Measurements from ENCODE around the gene KCNIP1. TPM values are rescaled to one million over a fixed set of nuclear protein-coding genes. Genes with fewer than 3 reads are reported as not detected.
"Not testable (repeated sequence)": the region's sequence is repeated elsewhere in the genome, so short reads cannot be mapped to it uniquely, and the experiment has no call there.

Gene KCNIP1
- total RNA-seq, 8 experiments from 2014 or later, result 0.80 to 35.0 (median 14.5) TPM; not detected in 2

GRCh38 chr5:170752257-170753215 is 248.7 kb downstream of the KCNIP1 start:
- Histone ChIP-seq H3K27ac (no peak overlapping the region), H3K4me3 (no peak overlapping the region), H3K4me1 (replicated peaks in 1 of 2) (peaks cover 10 to 16% of the 10 kb centered on the region in 2 donors)
- peak in 2 of 8 experiments; percentile 39 to 77 for ATAC-seq (replicated peaks in 6 of 8)
- in situ Hi-C loops (cut with MboI; ENCODE audit: low pct_unique_long_range_greater_than_20kb in 2 of 9, low sequenced_read_pairs in 9 of 9, unreplicated experiment in 9 of 9), result no loop called here
- 20 to 83% (median 72%) methylated on average over 1 to 5 of the region's 10 CpGs; no CpG with 5 or more reads in 2 of the 10 experiments for WGBS, 10 experiments

DNA sequence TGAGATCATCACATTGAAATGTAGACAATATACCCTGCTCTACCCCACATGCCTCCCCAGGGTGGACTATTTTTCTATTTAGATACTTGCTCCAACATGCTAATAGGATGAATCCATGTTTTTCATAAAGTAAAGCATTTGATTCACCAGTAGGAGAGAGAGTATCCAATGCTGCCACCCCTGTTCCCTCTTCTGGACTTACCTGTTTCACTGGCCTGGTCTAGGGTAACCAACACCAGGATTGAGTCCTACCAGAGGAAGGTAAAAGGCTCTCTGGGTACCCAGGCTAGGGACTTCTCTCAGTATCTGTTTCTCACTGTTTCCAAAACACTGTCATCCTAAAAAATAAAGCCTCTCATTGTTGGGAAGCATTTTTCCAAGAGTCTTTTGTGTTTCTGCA is 249.5 kb downstream of the KCNIP1 start:
- no peak overlapping the region for H3K4me3 ChIP-seq
- peaks cover 10 to 12% of the 10 kb centered on the region in 2 donors for H3K4me1 ChIP-seq (replicated peaks in 1 of 2)
- H3K27ac ChIP-seq, result no peak overlapping the region
- no peak for ATAC-seq (replicated peaks in 6 of 8)
- in situ Hi-C loops (cut with MboI; ENCODE audit: low pct_unique_long_range_greater_than_20kb in 2 of 9, low sequenced_read_pairs in 9 of 9, unreplicated experiment in 9 of 9), result no loop called here

DNA sequence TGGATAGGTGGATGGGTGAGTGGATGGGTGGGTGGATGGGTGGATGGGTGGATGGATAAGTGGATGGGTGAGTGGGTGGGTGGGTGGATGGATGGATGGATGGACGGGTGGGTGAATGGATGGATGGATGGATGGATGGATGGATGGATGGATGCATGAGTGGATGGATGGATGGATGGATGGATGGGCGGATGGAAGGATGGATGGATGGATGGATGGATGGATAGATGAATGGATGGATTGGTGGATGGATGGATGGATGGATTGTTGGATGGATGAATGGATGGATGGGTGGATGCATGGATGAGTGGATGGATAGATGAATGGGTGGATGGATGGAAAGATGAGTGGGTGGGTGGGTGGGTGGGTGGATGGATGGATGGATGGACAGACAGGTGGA is 250.7 kb downstream of the KCNIP1 start:
- ATAC-seq (replicated peaks in 6 of 8); H3K4me3 ChIP-seq; H3K4me1 ChIP-seq (replicated peaks in 1 of 2); in situ Hi-C loops (cut with MboI; ENCODE audit: low pct_unique_long_range_greater_than_20kb in 2 of 9, low sequenced_read_pairs in 9 of 9, unreplicated experiment in 9 of 9); H3K27ac ChIP-seq: not testable (repeated sequence)
- WGBS, 10 experiments, result 0% methylated on average over 1 of the region's 2 CpGs; no CpG with 5 or more reads in 9 of the 10 experiments

- in situ Hi-C loops (cut with MboI; ENCODE audit: low pct_unique_long_range_greater_than_20kb in 2 of 9, low sequenced_read_pairs in 9 of 9, unreplicated experiment in 9 of 9), result no loop called here
These were observed 252.0 kb downstream of the KCNIP1 start for GRCh38 chr5:170755679-170756456.

GRCh38 chr5:170756691-170757090 is 252.9 kb downstream of the KCNIP1 start:
- whole genome bisulfite sequencing, 10 experiments, result 37 to 94% (median 80%) methylated on average over 2 to 7 of the region's 8 CpGs
- in situ Hi-C loops (cut with MboI; ENCODE audit: low pct_unique_long_range_greater_than_20kb in 2 of 9, low sequenced_read_pairs in 9 of 9, unreplicated experiment in 9 of 9), result no loop called here
- H3K4me3 ChIP-seq, result no peak overlapping the region
- ATAC-seq (replicated peaks in 6 of 8), result no peak
- no peaks in the 10 kb centered on the region for H3K4me1 ChIP-seq (replicated peaks in 1 of 2)
- no peak overlapping the region for H3K27ac ChIP-seq

More at GRCh38 chr5:170755679-170756456, 252.0 kb downstream of the KCNIP1 start:
- H3K27ac ChIP-seq, result no peak overlapping the region
- no peak overlapping the region for H3K4me3 ChIP-seq
- H3K4me1 ChIP-seq (replicated peaks in 1 of 2), result no peaks in the 10 kb centered on the region
- peak in 2 of 8 experiments; percentile 23 to 28 for ATAC-seq (replicated peaks in 6 of 8)
- WGBS, 10 experiments, result 45 to 100% (median 69%) methylated on average over 2 to 7 of the region's 7 CpGs; no CpG with 5 or more reads in 2 of the 10 experiments

DNA sequence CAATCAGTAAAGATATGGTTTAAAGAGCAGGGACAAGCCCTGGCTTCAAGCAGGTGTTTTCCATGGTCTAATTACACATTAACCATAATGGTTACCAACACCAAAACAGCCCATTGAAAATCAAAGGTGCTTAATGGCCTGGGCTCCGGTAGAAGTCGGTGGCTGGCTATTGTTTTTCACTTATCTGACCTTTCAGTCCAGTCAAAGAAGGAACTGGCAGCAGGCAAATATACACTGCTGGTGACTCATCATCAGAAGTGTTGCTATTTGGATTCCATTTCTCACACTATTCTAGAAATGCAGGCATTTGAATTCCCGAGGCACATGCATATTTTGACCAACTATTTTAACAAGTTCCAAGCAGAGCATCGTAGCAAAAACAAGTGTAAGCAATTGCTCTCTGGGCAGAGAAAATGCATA is 253.4 kb downstream of the KCNIP1 start:
- H3K4me1 ChIP-seq (replicated peaks in 1 of 2), result no peaks in the 10 kb centered on the region
- H3K27ac ChIP-seq, result no peak overlapping the region
- in situ Hi-C loops (cut with MboI; ENCODE audit: low pct_unique_long_range_greater_than_20kb in 2 of 9, low sequenced_read_pairs in 9 of 9, unreplicated experiment in 9 of 9), result no loop called here
- 0 to 70% (median 20%) methylated on average over 1 to 4 of the region's 4 CpGs; no CpG with 5 or more reads in 1 of the 10 experiments for WGBS, 10 experiments
- ATAC-seq (replicated peaks in 6 of 8), result peak; percentile 25 to 96 (median 50)
- H3K4me3 ChIP-seq, result no peak overlapping the region

DNA sequence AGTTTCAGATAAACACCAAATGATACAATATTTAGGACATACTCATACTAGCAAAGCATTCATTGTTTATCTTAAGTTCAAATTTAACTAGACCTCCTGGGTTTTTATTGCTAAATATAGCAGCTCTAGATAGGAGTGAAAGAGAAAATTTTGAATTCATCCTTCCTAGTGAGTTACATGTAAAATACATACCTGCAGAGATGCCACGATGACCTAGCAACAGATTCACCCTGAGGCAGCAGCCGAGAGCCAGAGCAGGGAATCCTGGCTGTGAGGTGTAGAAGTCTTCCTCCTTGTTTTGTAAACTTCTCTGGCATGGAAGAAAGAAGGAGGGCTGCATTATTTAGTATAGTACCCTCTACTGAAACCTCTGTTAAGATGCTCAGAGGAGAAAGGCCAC is 253.8 kb downstream of the KCNIP1 start:
- Histone ChIP-seq H3K4me1 (replicated peaks in 1 of 2) (no peaks in the 10 kb centered on the region), H3K27ac (no peak overlapping the region), H3K4me3 (no peak overlapping the region)
- peak in 1 of 8 experiments; percentile 28 for ATAC-seq (replicated peaks in 6 of 8)
- 0 to 75% (median 48%) methylated on average over 2 of the region's 2 CpGs; no CpG with 5 or more reads in 4 of the 10 experiments for WGBS, 10 experiments
- in situ Hi-C loops (cut with MboI; ENCODE audit: low pct_unique_long_range_greater_than_20kb in 2 of 9, low sequenced_read_pairs in 9 of 9, unreplicated experiment in 9 of 9), result no loop called here

GRCh38 chr5:170758481-170758880 is 254.7 kb downstream of the KCNIP1 start:
- Histone ChIP-seq H3K4me1 (replicated peaks in 1 of 2) (no peaks in the 10 kb centered on the region), H3K4me3 (no peak overlapping the region), H3K27ac (no peak overlapping the region)
- WGBS, 10 experiments, result 0 to 100% (median 70%) methylated on average over 2 to 3 of the region's 3 CpGs; no CpG with 5 or more reads in 1 of the 10 experiments
- in situ Hi-C loops (cut with MboI; ENCODE audit: low pct_unique_long_range_greater_than_20kb in 2 of 9, low sequenced_read_pairs in 9 of 9, unreplicated experiment in 9 of 9), result no loop called here
- ATAC-seq (replicated peaks in 6 of 8), result no peak

DNA sequence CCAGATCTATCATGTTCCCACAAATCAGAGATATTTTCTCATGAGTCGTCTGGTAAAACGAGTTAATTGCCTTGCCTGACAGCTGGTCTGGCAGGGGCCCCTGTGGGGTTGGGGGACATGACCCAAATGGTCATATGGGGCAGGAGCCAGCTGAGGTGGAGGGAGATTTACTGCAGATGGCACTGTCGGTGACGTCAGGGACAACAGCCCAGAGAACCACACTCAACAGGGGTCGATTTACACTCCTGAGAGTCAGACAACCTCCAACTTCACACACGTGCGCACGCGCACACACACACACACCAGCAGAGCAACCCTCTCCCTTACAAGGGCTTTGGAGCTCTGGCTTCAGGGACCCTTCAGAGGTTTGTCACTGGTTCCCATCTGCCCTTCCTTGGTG is 256.3 kb downstream of the KCNIP1 start:
- H3K4me1 ChIP-seq (replicated peaks in 1 of 2), result no peaks in the 10 kb centered on the region
- H3K4me3 ChIP-seq, result no peak overlapping the region
- no peak overlapping the region for H3K27ac ChIP-seq
- no peak for ATAC-seq (replicated peaks in 6 of 8)
- in situ Hi-C loops (cut with MboI; ENCODE audit: low pct_unique_long_range_greater_than_20kb in 2 of 9, low sequenced_read_pairs in 9 of 9, unreplicated experiment in 9 of 9), result no loop called here
- 60 to 90% (median 79%) methylated on average over 2 to 9 of the region's 9 CpGs; no CpG with 5 or more reads in 7 of the 10 experiments for WGBS, 10 experiments

DNA sequence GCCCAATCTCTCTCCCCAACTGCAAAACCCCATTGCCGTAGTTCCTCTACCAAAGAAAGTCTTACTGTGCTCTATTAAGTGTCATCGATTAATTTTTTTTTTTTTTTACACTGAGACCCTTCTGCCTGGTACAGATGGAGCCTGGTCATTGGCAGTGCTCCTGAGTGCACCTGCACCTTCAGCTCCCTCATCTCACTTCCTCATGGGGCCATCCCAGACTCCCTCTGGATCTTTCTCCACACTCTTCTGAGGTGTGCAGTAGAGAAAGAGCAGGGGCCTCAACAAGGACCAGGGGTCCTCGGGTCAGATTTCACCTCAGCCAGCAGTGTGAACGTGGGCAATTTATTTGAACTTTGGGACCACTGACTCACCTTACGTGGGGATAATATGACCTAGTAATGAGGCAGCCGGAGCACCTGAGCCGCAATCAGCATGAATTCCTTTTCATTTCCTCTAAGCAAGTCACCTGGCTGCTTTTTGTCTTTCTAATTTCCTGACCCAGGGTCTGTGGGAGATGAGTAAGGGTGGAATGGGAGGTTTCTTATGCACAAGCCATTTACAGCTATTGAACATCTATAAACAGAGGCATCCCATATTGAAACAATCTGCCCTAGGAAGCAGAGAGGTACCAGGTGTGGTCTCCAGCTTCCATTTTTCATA is 257.4 kb downstream of the KCNIP1 start:
- Histone ChIP-seq H3K4me3 (no peak overlapping the region), H3K27ac (no peak overlapping the region), H3K4me1 (replicated peaks in 1 of 2) (no peaks in the 10 kb centered on the region)
- WGBS, 10 experiments, result 37 to 81% (median 68%) methylated on average over 1 to 7 of the region's 7 CpGs; no CpG with 5 or more reads in 1 of the 10 experiments
- in situ Hi-C loops (cut with MboI; ENCODE audit: low pct_unique_long_range_greater_than_20kb in 2 of 9, low sequenced_read_pairs in 9 of 9, unreplicated experiment in 9 of 9), result no loop called here
- ATAC-seq (replicated peaks in 6 of 8), result no peak

DNA sequence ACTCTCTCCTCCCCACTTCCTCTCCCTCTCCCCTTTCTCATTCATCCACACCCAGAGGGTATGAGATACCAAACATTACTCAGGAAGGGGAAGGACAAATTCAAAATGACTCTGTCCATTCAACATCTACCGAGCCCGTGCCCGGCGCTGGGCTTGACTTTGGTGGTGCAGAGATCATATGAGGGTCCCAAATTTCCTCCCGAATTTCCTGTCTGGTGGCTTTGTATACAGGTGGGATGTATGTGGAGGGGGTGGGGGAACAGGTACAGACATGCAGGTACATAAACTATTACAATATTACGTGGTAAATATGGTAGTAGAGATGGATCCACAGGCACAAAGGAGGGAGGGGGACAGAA is 257.9 kb downstream of the KCNIP1 start:
- ATAC-seq (replicated peaks in 6 of 8), result no peak
- in situ Hi-C loops (cut with MboI; ENCODE audit: low pct_unique_long_range_greater_than_20kb in 2 of 9, low sequenced_read_pairs in 9 of 9, unreplicated experiment in 9 of 9), result no loop called here
- WGBS, 10 experiments, result 0 to 100% (median 69%) methylated on average over 1 to 6 of the region's 6 CpGs; no CpG with 5 or more reads in 3 of the 10 experiments
- no peak overlapping the region for H3K27ac ChIP-seq
- H3K4me3 ChIP-seq, result no peak overlapping the region
- no peaks in the 10 kb centered on the region for H3K4me1 ChIP-seq (replicated peaks in 1 of 2)

- WGBS, 10 experiments, result 83 to 100% (median 100%) methylated on average over 3 to 4 of the region's 9 CpGs; no CpG with 5 or more reads in 7 of the 10 experiments
- ATAC-seq (replicated peaks in 6 of 8); in situ Hi-C loops (cut with MboI; ENCODE audit: low pct_unique_long_range_greater_than_20kb in 2 of 9, low sequenced_read_pairs in 9 of 9, unreplicated experiment in 9 of 9); H3K4me1 ChIP-seq (replicated peaks in 1 of 2); H3K4me3 ChIP-seq; H3K27ac ChIP-seq: not testable (repeated sequence)
These were observed 258.5 kb downstream of the KCNIP1 start for GRCh38 chr5:170762298-170762697.

Data from motor neuron (in vitro differentiated cells).